Measurements from ENCODE around the gene LAG3.
A peak's percentile ranks its signal among the peaks of the same experiment; 100 is the strongest.

Gene LAG3

GRCh38 chr12:6753772-6754356 is 18.5 kb upstream of the LAG3 start:
- DNase-seq = peak; percentile 39

DNA sequence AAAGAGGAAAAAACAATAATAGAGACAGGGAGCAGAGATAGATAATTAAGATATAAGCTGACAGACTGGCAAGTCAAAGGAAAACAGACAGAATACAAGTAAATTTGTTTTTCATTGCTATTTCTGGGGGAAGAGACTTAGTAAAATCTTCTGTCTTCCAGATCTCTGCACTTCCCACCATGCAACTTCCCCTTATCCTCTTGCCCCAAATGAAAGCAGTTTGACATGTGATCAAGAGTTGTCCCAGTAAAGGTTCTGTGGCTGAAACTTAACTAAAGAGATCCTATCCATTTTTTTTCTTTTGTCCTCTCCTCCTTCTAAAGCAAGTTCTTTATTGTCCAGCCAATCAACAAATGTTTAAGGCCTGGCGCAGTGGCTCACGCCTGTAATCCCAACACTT is 17.9 kb upstream of the LAG3 start:
- DNase-seq = no peak

- DNase-seq = no peak
Measured at GRCh38 chr12:6757028-6757690, 15.2 kb upstream of the LAG3 start.

DNA sequence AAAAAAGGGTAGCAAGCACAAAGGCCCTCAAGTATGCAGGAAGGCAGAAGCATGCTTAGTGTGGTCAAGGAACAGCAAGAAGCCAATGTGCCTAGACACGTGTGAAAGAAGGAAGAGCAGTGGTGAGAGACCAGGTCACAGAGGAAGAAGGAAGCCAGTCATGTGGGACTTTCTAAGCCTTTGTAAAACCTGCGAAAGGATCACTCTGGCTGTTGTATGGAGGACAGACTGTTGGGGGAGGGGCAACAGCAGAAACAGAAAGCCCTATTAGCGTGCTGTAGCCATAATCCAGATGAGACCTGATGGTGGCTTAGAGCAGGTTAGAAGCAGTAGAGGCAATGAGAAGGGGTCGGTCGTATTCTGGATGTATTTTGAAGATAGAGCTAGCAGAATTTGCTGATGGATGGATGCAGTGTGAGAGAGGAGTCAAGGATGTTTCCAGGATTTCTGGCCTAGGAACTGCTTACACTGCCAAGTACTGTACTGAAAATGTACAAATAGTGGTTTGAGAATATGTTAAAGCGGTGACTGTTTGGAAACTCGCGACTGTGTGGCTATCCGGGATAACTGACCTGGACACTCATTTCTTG is 13.7 kb upstream of the LAG3 start:
- DNase-seq = no peak

DNA sequence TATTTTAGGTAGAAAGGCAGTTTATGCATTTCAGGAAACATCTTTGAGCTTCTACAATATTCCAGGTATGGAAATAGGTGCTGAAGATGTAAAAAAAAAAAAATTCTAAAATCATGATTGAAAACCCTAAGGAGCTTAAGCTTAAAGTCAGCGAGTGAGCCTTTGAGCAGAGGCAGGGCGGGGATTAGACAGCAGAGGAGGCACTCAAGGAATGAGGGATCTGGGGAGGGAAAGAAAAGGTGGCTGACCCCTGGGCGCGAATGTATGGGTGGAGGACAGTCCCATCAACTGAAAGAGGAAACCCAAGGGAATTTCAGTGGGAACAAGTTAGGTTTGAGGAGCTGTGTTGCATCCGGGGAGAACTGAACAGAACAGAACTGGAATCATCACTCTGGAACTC is 12.6 kb upstream of the LAG3 start:
- no peak for DNase-seq

- no peak for DNase-seq
Measured at GRCh38 chr12:6763380-6763779, 8.9 kb upstream of the LAG3 start.

- peak; percentile 100 for DNase-seq
Measured at GRCh38 chr12:6764011-6764828, 8.1 kb upstream of the LAG3 start.

DNA sequence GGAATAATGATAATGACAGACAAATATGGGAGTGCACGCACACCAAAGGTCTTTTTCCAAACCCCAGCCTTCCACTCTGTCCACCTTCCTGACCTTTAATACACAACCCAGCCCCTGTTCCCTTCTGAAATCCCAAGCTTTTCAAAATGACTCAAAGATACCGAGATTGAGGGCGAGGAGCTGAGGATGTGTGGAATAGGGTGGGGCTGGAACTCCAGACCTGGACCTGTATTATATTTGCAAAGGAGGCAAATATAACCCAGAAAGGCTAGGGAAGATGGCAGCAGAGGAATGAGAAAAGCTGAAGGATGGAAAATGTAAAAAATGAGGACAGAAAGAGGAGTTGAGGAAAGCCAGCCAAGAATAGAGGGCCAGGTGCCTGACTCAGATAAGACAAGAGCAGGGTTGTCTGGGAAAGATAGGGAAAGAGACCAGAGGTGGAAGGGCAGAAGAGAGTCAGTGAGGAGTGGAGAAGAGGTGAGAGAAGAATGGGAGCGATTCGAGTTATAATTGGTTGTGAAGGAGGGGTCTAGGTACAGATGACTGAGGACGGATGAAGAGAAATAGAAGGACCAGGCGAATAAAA is 7.2 kb upstream of the LAG3 start:
- no peak for DNase-seq

DNA sequence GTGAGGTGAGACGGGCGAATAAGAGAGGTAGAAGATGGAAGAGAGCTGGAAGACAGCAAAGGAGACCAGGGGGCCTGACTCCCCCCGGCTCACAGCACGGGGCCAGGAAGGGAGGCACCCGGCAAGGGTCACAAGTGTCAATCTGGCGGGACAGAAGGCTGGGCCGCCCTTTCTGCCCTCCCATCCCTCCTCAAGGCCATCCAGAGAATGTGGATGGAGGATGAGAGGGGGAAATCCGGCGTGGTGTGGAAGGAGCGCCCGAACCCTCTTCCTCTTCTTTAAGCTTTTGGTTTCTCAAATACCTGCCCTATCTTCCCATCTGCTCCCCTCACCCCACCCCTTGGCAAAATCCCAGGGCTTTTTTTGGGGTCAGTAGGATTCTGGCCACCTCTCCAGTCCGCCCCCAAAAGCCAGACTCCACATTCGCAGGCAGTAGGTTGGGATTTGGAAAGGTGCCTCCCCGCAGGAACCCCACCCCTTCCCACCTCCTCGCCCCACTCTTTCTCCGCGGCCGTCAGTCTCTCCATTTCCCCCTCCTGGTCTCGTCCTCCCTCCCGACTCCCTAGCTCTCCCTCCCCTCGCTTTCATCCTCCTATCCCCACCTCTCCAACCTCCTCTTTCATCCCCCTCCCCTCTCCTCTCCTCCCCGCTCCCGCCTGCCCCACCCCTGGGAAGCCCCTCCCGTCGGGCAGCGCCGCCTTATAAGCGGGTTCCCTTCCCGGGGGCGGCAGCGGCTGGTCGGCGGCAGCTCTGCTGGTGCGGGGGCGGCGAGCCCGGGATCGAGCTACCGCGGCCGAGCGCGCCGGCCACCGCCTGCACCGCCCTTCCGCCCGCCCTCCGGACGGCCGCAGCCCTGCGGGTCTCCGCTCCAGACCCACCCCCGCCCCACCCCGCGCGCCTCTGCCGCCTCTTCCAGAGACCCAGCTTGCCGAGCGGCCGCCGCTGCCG is 6.4 kb upstream of the LAG3 start, which contains the start of gene PTMS:
Gene PTMS, plus strand, starts transcription at position 730 of the 948 bp plus-strand sequence. CDS start 343 bp downstream, outside the sequence.
- peak; percentile 94 for DNase-seq

- peak; percentile 71 for DNase-seq
Measured at GRCh38 chr12:6766651-6767349, 5.5 kb upstream of the LAG3 start.

- no peak for DNase-seq
Measured at GRCh38 chr12:6767353-6768319, 4.7 kb upstream of the LAG3 start.

- no peak for DNase-seq
Measured at GRCh38 chr12:6768437-6768914, 3.8 kb upstream of the LAG3 start.

GRCh38 chr12:6768990-6769389 is 3.3 kb upstream of the LAG3 start:
- peak; percentile 34 for DNase-seq

GRCh38 chr12:6769666-6770065 is 2.7 kb upstream of the LAG3 start:
- no peak for DNase-seq

- no peak for DNase-seq
Measured at GRCh38 chr12:6770094-6770493, 2.2 kb upstream of the LAG3 start.

DNA sequence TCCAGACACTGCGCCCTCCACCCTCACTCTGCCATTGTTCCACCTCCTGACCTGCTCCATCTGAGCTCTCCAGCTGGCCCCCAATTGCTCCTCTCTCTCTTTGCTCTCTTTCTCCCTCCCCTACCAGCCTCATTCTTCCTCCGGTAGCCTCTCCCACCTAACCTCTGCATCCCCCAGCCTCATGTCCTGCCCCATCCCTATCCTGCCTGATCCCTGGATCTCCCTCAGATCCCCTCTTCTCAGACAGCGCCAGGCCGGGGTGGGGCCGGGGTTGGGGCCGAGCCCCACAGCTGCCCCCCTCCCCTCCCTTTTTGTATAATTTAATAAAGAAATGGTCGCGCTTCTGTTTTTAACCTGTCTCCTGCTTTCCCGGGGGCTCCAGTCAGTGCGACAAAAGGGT is 1.7 kb upstream of the LAG3 start:
- no peak for DNase-seq

DNA sequence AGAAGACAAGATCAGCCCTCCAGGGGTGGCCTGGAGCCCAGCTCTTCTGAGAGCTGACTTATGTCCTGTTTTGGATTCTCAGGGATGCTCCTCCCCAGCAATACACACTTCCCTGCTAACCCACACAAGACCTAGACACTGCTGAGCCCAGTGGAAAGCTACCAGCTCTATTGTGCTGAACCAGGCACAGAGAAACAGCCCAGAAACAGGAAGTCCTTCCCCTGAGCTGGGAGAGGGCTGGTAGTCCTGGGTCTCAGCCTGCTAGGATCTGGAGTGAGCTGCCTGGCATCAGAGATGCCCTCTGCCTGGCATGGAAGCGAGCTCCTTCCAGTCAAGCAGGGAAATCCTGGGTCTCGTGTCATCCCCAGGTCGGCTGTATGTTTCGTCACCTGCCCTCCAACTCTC is 1.2 kb upstream of the LAG3 start:
- DNase-seq = no peak

- no peak for DNase-seq
Measured at GRCh38 chr12:6771509-6772330, 600 bp upstream of the LAG3 start.

All from fibroblast of skin of back (primary cell).